NB4 (cell line): ENCODE data around the gene SGTB.

Experiments used
- CTCF ChIP-seq: IDR thresholded peaks from one replicate; pipeline ENCODE4 v1.5.1; 2012; ENCODE audit warnings: low read depth, low read length
- MYC ChIP-seq: IDR thresholded peaks from 2 replicates; pipeline ENCODE4 v1.6.1; 2011; ENCODE audit warnings: low read depth, low read length
- POLR2A ChIP-seq: IDR thresholded peaks from 2 replicates; pipeline ENCODE4 v1.6.1; 2011; ENCODE audit warnings: mild to moderate bottlenecking; ENCODE audit not compliant: insufficient read length; ENCODE audit errors: extremely low read depth

- TF ChIP-seq POLR2A (no peak), CTCF (no peak), MYC (no peak)
Measured at GRCh38 chr5:65766781-65767180, 44.9 kb upstream of the SGTB start.
